ENCODE measurements around the gene SLC12A4. TPM values are rescaled to one million over a fixed set of nuclear protein-coding genes. Genes with fewer than 3 reads are reported as not detected.

SLC12A4 gene
- total and polyA plus RNA-seq, 2 of the 13 experiments (the other 11 are each of a cell fraction or from before 2014, with no cell fraction given) = 65.1 to 84.3 TPM

- TF ChIP-seq ELF4 (CRISPR knock-in tag; IDR thresholded peaks at IDR 0.05; ENCODE audit: borderline replicate concordance) (no peak), NR2F2 (IDR thresholded peaks at IDR 0.05; ENCODE audit: borderline replicate concordance, low read depth) (no peak), ZNF816 (CRISPR knock-in tag; IDR thresholded peaks at IDR 0.05; ENCODE audit: borderline replicate concordance) (no peak), HOXA9 (CRISPR knock-in tag; IDR thresholded peaks at IDR 0.05; ENCODE audit: borderline replicate concordance) (no peak), ZNF83 (CRISPR knock-in tag; IDR thresholded peaks at IDR 0.05; ENCODE audit: borderline replicate concordance) (no peak), ZNF326 (CRISPR knock-in tag; IDR thresholded peaks at IDR 0.05; ENCODE audit: borderline replicate concordance) (0 out of 2 replicates have a peak, but pooled peaks have one; percentile 41), ZNF672 (CRISPR knock-in tag; IDR thresholded peaks at IDR 0.05) (no peak), MXD4 (CRISPR knock-in tag; IDR thresholded peaks at IDR 0.05) (0 out of 2 replicates have a peak, but pooled peaks have one; percentile 33), NAIF1 (CRISPR knock-in tag; IDR thresholded peaks at IDR 0.05; ENCODE audit: borderline replicate concordance) (no peak), ZNF362 (CRISPR knock-in tag; IDR thresholded peaks at IDR 0.05; ENCODE audit: borderline replicate concordance) (peak; percentile 50; the same call in 1 of the 2 replicates), MEIS1 (CRISPR knock-in tag; IDR thresholded peaks at IDR 0.05; ENCODE audit: borderline replicate concordance) (no peak), ATF6 (CRISPR knock-in tag; conservative IDR thresholded peaks at IDR 0.05) (no peak), TFDP1 (CRISPR knock-in tag; IDR thresholded peaks at IDR 0.05; ENCODE audit: borderline replicate concordance) (peak; percentile 58; the same call in 1 of the 2 replicates), ZFP91 (CRISPR knock-in tag; IDR thresholded peaks at IDR 0.05; ENCODE audit: borderline replicate concordance) (no peak), RNF219 (CRISPR knock-in tag; IDR thresholded peaks at IDR 0.05) (no peak; the same call in 1 of the 2 replicates), LBX2 (CRISPR knock-in tag; IDR thresholded peaks at IDR 0.05; ENCODE audit: borderline replicate concordance) (0 out of 2 replicates have a peak, but pooled peaks have one; percentile 45), SOX13 (IDR thresholded peaks at IDR 0.05) (no peak), SOX13 (CRISPR knock-in tag; conservative IDR thresholded peaks at IDR 0.05 in 1 of 2, IDR thresholded peaks at IDR 0.05 in 1 of 2) (0 out of 4 replicates have a peak, but pooled peaks of 1 of the 2 experiments have one; percentile 6), THAP11 (CRISPR knock-in tag; IDR thresholded peaks at IDR 0.05) (no peak)
Observed at GRCh38 chr16:67942510-67943255, 25.8 kb downstream of the SLC12A4 start (continued).
